Activated naive CD4-positive, alpha-beta T cell treated with anti-CD3 and anti-CD28 coated beads, Interleukin-2, amount 10 ng/mL, durations not matched to agents 7 days and 5 days (primary cell): ENCODE results near the gene GPR137.

Experiments used
- CTCF ChIA-PET: fragments of 350-600 bp; sonication (Branson Sonifier 250); formaldehyde crosslinking; loops from one replicate; lab custom pipeline; 2021; ENCODE audit warnings: antibody characterized with exemption; lab: Charles Lee
- DNase-seq: peaks from one replicate; pipeline ENCODE4 v3.0.0-alpha.2; 2020
- H3K27ac Mint-ChIP-seq: one replicate; pipeline ENCODE4 v1.8.0; 2021; ENCODE audit warnings: mild to moderate bottlenecking, moderate library complexity, mixed read lengths
- H3K27me3 Mint-ChIP-seq: one replicate; pipeline ENCODE4 v1.8.0; 2021; ENCODE audit warnings: mild to moderate bottlenecking, mixed read lengths
- H3K36me3 Mint-ChIP-seq: one replicate; pipeline ENCODE4 v1.8.0; 2021; ENCODE audit warnings: mixed read lengths
- H3K4me1 Mint-ChIP-seq: one replicate; pipeline ENCODE4 v1.8.0; 2021; ENCODE audit warnings: mixed read lengths
- H3K4me3 Mint-ChIP-seq: one replicate; pipeline ENCODE4 v1.8.0; 2021; ENCODE audit warnings: mild to moderate bottlenecking, moderate library complexity, mixed read lengths
- H3K9me3 Mint-ChIP-seq: one replicate; pipeline ENCODE4 v1.8.0; 2021; ENCODE audit warnings: mixed read lengths

The GPR137 gene

GRCh38 chr11:64275841-64276240 is 9.8 kb upstream of the GPR137 start:
- Mint-ChIP-seq H3K27ac (no peak overlapping the region), H3K4me3 (no peak overlapping the region), H3K36me3 (peaks cover 13% of the 10 kb centered on the region), H3K9me3 (no peaks in the 10 kb centered on the region), H3K4me1 (peaks cover 13% of the 10 kb centered on the region), H3K27me3 (no peaks in the 10 kb centered on the region)
- no peak for DNase-seq
- CTCF ChIA-PET: interaction anchor here (1.5 kb wide), 1 partner anchor 29 kb away, joined by 4 read pairs; the partner anchor contains the start of gene ESRRA

GRCh38 chr11:64276653-64277431 is 8.8 kb upstream of the GPR137 start:
- H3K27me3 Mint-ChIP-seq: no peaks in the 10 kb centered on the region
- no peak for DNase-seq
- H3K9me3 Mint-ChIP-seq: no peaks in the 10 kb centered on the region
- H3K27ac Mint-ChIP-seq: no peak overlapping the region
- H3K4me3 Mint-ChIP-seq: no peak overlapping the region
- CTCF ChIA-PET: interaction anchor here (0.8 to 1.5 kb wide), 3 partner anchors 9 to 72 kb away, joined by 3 to 4 read pairs (median 3); partner anchors contain the start of genes ESRRA and GPR137
- peaks cover 13% of the 10 kb centered on the region for H3K36me3 Mint-ChIP-seq
- H3K4me1 Mint-ChIP-seq: peaks cover 11% of the 10 kb centered on the region

GRCh38 chr11:64278576-64279190 is 7.0 kb upstream of the GPR137 start:
- Mint-ChIP-seq H3K27ac (no peak overlapping the region), H3K27me3 (no peaks in the 10 kb centered on the region), H3K4me1 (peaks cover 15% of the 10 kb centered on the region), H3K4me3 (no peak overlapping the region), H3K36me3 (peaks cover 15% of the 10 kb centered on the region), H3K9me3 (no peaks in the 10 kb centered on the region)
- CTCF ChIA-PET: no interaction called here
- no peak for DNase-seq

GRCh38 chr11:64281957-64282770 is 3.5 kb upstream of the GPR137 start:
- no peaks in the 10 kb centered on the region for H3K9me3 Mint-ChIP-seq
- no peaks in the 10 kb centered on the region for H3K27me3 Mint-ChIP-seq
- CTCF ChIA-PET: interaction anchor here (1.4 kb wide), 1 partner anchor 19 kb away, joined by 4 read pairs; no protein-coding TSS in a partner anchor
- H3K4me3 Mint-ChIP-seq: no peak overlapping the region
- H3K27ac Mint-ChIP-seq: no peak overlapping the region
- peaks cover 31% of the 10 kb centered on the region for H3K4me1 Mint-ChIP-seq
- no peak for DNase-seq
- peaks cover 9% of the 10 kb centered on the region for H3K36me3 Mint-ChIP-seq

GRCh38 chr11:64283092-64283491 is 2.6 kb upstream of the GPR137 start:
- Mint-ChIP-seq H3K9me3 (no peaks in the 10 kb centered on the region), H3K27ac (no peak overlapping the region), H3K36me3 (peaks cover 9% of the 10 kb centered on the region), H3K4me3 (peak overlapping the region; percentile 83), H3K4me1 (peaks cover 32% of the 10 kb centered on the region), H3K27me3 (no peaks in the 10 kb centered on the region)
- DNase-seq: no peak
- CTCF ChIA-PET: interaction anchor here (0.8 to 2.5 kb wide), 3 partner anchors 12 to 73 kb away, joined by 3 to 15 read pairs (median 14); no protein-coding TSS in a partner anchor

GRCh38 chr11:64284048-64284961 is 1.3 kb upstream of the GPR137 start, which contains the start of gene BAD:
TSS of gene BAD (minus strand) at chr11:64284665. CDS start at chr11:64284368, 297 bp downstream.
- H3K9me3 Mint-ChIP-seq: no peaks in the 10 kb centered on the region
- peak; percentile 96 for DNase-seq
- CTCF ChIA-PET: interaction anchor here (0.7 to 2.5 kb wide), 5 partner anchors 13 to 80 kb away, joined by 3 to 15 read pairs (median 5); no protein-coding TSS in a partner anchor
- H3K4me3 Mint-ChIP-seq: peak within 1 kb of the TSS; percentile 83
- H3K36me3 Mint-ChIP-seq: peaks cover 4% of the 10 kb centered on the region
- peak within 1 kb of the TSS; percentile 89 for H3K27ac Mint-ChIP-seq
- H3K4me1 Mint-ChIP-seq: peaks cover 29% of the 10 kb centered on the region
- peaks cover 10% of the 10 kb centered on the region for H3K27me3 Mint-ChIP-seq

GRCh38 chr11:64285885-64286800 is 495 bp downstream of the GPR137 start:
- Mint-ChIP-seq H3K4me1 (peaks cover 34% of the 10 kb centered on the region), H3K9me3 (no peaks in the 10 kb centered on the region), H3K36me3 (peaks cover 9% of the 10 kb centered on the region), H3K4me3 (peak overlapping the region; percentile 84), H3K27ac (peak overlapping the region; percentile 85), H3K27me3 (peaks cover 28% of the 10 kb centered on the region)
- DNase-seq: peak; percentile 58
- CTCF ChIA-PET: interaction anchor here (0.7 to 5.9 kb wide), 5 partner anchors 9 to 298 kb away, joined by 3 to 50 read pairs (median 5); partner anchors contain the start of gene CATSPERZ

- DNase-seq: no peak
- Mint-ChIP-seq H3K9me3 (no peaks in the 10 kb centered on the region), H3K36me3 (peaks cover 9% of the 10 kb centered on the region), H3K4me1 (peaks cover 34% of the 10 kb centered on the region), H3K27me3 (peaks cover 33% of the 10 kb centered on the region), H3K27ac (peak overlapping the region; percentile 85), H3K4me3 (peak overlapping the region; percentile 84)
- CTCF ChIA-PET: interaction anchor here (1.2 to 5.9 kb wide), 2 partner anchors 16 to 299 kb away, joined by 3 to 50 read pairs; partner anchors contain the start of gene CATSPERZ
These were observed 1.1 kb downstream of the GPR137 start for GRCh38 chr11:64286801-64287159.

- Mint-ChIP-seq H3K4me1 (peaks cover 34% of the 10 kb centered on the region), H3K36me3 (peaks cover 9% of the 10 kb centered on the region), H3K4me3 (peak overlapping the region; percentile 13), H3K27ac (no peak overlapping the region), H3K27me3 (peaks cover 43% of the 10 kb centered on the region), H3K9me3 (no peaks in the 10 kb centered on the region)
- no peak for DNase-seq
- CTCF ChIA-PET: interaction anchor here (5.9 kb wide), 1 partner anchor 15 kb away, joined by 50 read pairs; the partner anchor contains the start of gene CATSPERZ
These were observed 2.2 kb downstream of the GPR137 start for GRCh38 chr11:64287676-64288352.

- H3K4me3 Mint-ChIP-seq: no peak overlapping the region
- peaks cover 49% of the 10 kb centered on the region for H3K27me3 Mint-ChIP-seq
- H3K4me1 Mint-ChIP-seq: peaks cover 29% of the 10 kb centered on the region
- no peaks in the 10 kb centered on the region for H3K9me3 Mint-ChIP-seq
- CTCF ChIA-PET: interaction anchor here (5.9 kb wide), 1 partner anchor 14 kb away, joined by 50 read pairs; the partner anchor contains the start of gene CATSPERZ
- H3K27ac Mint-ChIP-seq: no peak overlapping the region
- DNase-seq: no peak
- H3K36me3 Mint-ChIP-seq: peaks cover 7% of the 10 kb centered on the region
These were observed 2.7 kb downstream of the GPR137 start for GRCh38 chr11:64288353-64288750.

GRCh38 chr11:64289002-64289564 is 3.4 kb downstream of the GPR137 start:
- Mint-ChIP-seq H3K4me3 (no peak overlapping the region), H3K4me1 (peaks cover 23% of the 10 kb centered on the region), H3K27ac (no peak overlapping the region), H3K36me3 (peaks cover 7% of the 10 kb centered on the region), H3K9me3 (no peaks in the 10 kb centered on the region), H3K27me3 (peaks cover 56% of the 10 kb centered on the region)
- no peak for DNase-seq
- CTCF ChIA-PET: interaction anchor here (0.9 to 5.9 kb wide), 2 partner anchors 14 to 17 kb away, joined by 3 to 50 read pairs; partner anchors contain the start of gene CATSPERZ
